Hepatocyte (in vitro differentiated cells): Measurements from ENCODE around the gene SORBS2. TPM values are rescaled to one million over a fixed set of nuclear protein-coding genes. Genes with fewer than 3 reads are reported as not detected.

ENCODE experiments used
- DNase-seq: peaks from one replicate; pipeline ENCODE4 v3.0.0-alpha.2; 2016; ENCODE audit warnings: low spot score
- H2AFZ ChIP-seq: fragments of 200-600 bp; sonication (generic); 2 replicates; pipeline ENCODE4 v1.6.0; 2016; ENCODE audit warnings: antibody characterized with exemption, mild to moderate bottlenecking
- H3K27ac ChIP-seq: fragments of 200-600 bp; sonication (generic); 2 replicates; pipeline ENCODE4 v1.5.1; 2016; ENCODE audit warnings: mild to moderate bottlenecking
- H3K27me3 ChIP-seq: fragments of 200-600 bp; sonication (generic); 2 replicates; pipeline ENCODE4 v1.6.1; 2016
- H3K36me3 ChIP-seq: fragments of 200-600 bp; sonication (generic); replicated peaks from 2 replicates; pipeline ENCODE4 v1.5.1; 2016; ENCODE audit warnings: low read depth; ENCODE audit not compliant: insufficient read depth
- H3K4me1 ChIP-seq: fragments of 200-600 bp; sonication (generic); 2 replicates; pipeline ENCODE4 v1.5.1; 2016; ENCODE audit warnings: mild to moderate bottlenecking, moderate library complexity; ENCODE audit not compliant: insufficient read depth
- H3K4me2 ChIP-seq: fragments of 200-600 bp; sonication (generic); 2 replicates; pipeline ENCODE4 v1.6.0; 2016
- H3K4me3 ChIP-seq: fragments of 200-600 bp; sonication (generic); 2 replicates; pipeline ENCODE4 v1.5.1; 2016; ENCODE audit warnings: mild to moderate bottlenecking
- H3K79me2 ChIP-seq: fragments of 200-600 bp; sonication (generic); 2 replicates; pipeline ENCODE4 v1.6.0; 2017; ENCODE audit warnings: mild to moderate bottlenecking
- H3K9me2 ChIP-seq: fragments of 200-600 bp; sonication (generic); replicated peaks from 2 replicates; pipeline ENCODE4 v1.6.0; 2017; ENCODE audit warnings: mild to moderate bottlenecking; ENCODE audit not compliant: insufficient read depth
- H3K9me3 ChIP-seq: fragments of 200-600 bp; sonication (generic); 2 replicates; pipeline ENCODE4 v1.5.1; 2016; ENCODE audit warnings: low read depth, mild to moderate bottlenecking
- H4K20me1 ChIP-seq: fragments of 200-600 bp; sonication (generic); 2 replicates; pipeline ENCODE4 v1.6.0; 2016; ENCODE audit warnings: mild to moderate bottlenecking; ENCODE audit not compliant: insufficient read depth, poor library complexity, severe bottlenecking
- CTCF ChIP-seq: fragments of 200-600 bp; sonication (generic); IDR thresholded peaks from 2 replicates; pipeline ENCODE4 v1.5.1; 2016; ENCODE audit warnings: antibody characterized with exemption, mild to moderate bottlenecking; ENCODE audit not compliant: poor library complexity
- EZH2 ChIP-seq: fragments of 200-600 bp; sonication (generic); IDR thresholded peaks from 2 replicates; pipeline ENCODE4 v1.6.1; 2016; ENCODE audit warnings: antibody characterized with exemption, mild to moderate bottlenecking, borderline replicate concordance
- EZH2phosphoT487 ChIP-seq: fragments of 200-600 bp; sonication (generic); IDR thresholded peaks from one replicate; pipeline ENCODE4 v1.6.1; 2018; ENCODE audit warnings: antibody characterized with exemption, mild to moderate bottlenecking, low read depth, moderate library complexity; ENCODE audit not compliant: unreplicated experiment, severe bottlenecking
- WGBS: methylation state at CpG from one replicate; pipeline ENCODE4 v1.1.6; 2016; ENCODE audit warnings: low lambda C conversion rate; ENCODE audit errors: missing lambda C conversion rate; 5-methylcytosine and 5-hydroxymethylcytosine counted together
- polyA plus RNA-seq: library from polyadenylated mRNA; unstranded; fragments of >200 nt; fragmentation: Nextera tagmentation; extraction: Ambion mirVana; gene quantifications from 2 replicates; pipeline ENCODE4 v1.2.1, GENCODE V29; 2016
- total RNA-seq: library from RNA; depleted of rRNA; stranded (reverse); fragments of >200 nt; gene quantifications from 2 replicates; pipeline ENCODE4 v1.2.3, GENCODE V29; 2014

The SORBS2 gene
- total and polyA plus RNA-seq, 2 experiments from 2014 or later = 43.4 to 52.1 TPM

- Histone ChIP-seq H3K4me2 (peak overlapping the region; percentile 5), H3K79me2 (peaks cover 16% of the 10 kb centered on the region), H3K9me3 (no peaks in the 10 kb centered on the region), H3K36me3 (no peaks in the 10 kb centered on the region), H4K20me1 (no peaks in the 10 kb centered on the region), H3K27me3 (no peaks in the 10 kb centered on the region), H3K9me2 (no peaks in the 10 kb centered on the region), H2AFZ (no peak overlapping the region), H3K27ac (no peak overlapping the region), H3K4me1 (peaks cover 9% of the 10 kb centered on the region), H3K4me3 (no peak overlapping the region)
- no peak for DNase-seq
- no peak for TF ChIP-seq EZH2
- no peak for TF ChIP-seq EZH2phosphoT487
- no peak for TF ChIP-seq CTCF
Measured at GRCh38 chr4:185755451-185755850, 56.5 kb downstream of the SORBS2 start.

GRCh38 chr4:185754961-185755360 is 57.0 kb downstream of the SORBS2 start:
- WGBS = 66% methylated on average over 3 of the region's 3 CpGs
- H3K27ac ChIP-seq = no peak overlapping the region

GRCh38 chr4:185752872-185753271 is 59.1 kb downstream of the SORBS2 start:
- Histone ChIP-seq H3K9me3 (no peaks in the 10 kb centered on the region), H3K9me2 (no peaks in the 10 kb centered on the region), H3K4me2 (no peak overlapping the region), H3K79me2 (peaks cover 17% of the 10 kb centered on the region), H3K36me3 (no peaks in the 10 kb centered on the region), H3K4me3 (no peak overlapping the region), H3K4me1 (peaks cover 9% of the 10 kb centered on the region), H3K27me3 (no peaks in the 10 kb centered on the region), H2AFZ (no peak overlapping the region), H4K20me1 (no peaks in the 10 kb centered on the region), H3K27ac (no peak overlapping the region)
- WGBS = 56% methylated on average over 5 of the region's 5 CpGs
- no peak for DNase-seq
- TF ChIP-seq EZH2phosphoT487 (no peak), EZH2 (no peak), CTCF (no peak)

More at GRCh38 chr4:185754961-185755360, 57.0 kb downstream of the SORBS2 start:
- Histone ChIP-seq H3K9me2 (no peaks in the 10 kb centered on the region), H3K79me2 (peaks cover 17% of the 10 kb centered on the region), H2AFZ (no peak overlapping the region), H4K20me1 (no peaks in the 10 kb centered on the region), H3K4me1 (peaks cover 9% of the 10 kb centered on the region), H3K4me3 (no peak overlapping the region), H3K9me3 (no peaks in the 10 kb centered on the region), H3K27me3 (no peaks in the 10 kb centered on the region), H3K36me3 (no peaks in the 10 kb centered on the region), H3K4me2 (peak overlapping the region; percentile 5)
- TF ChIP-seq EZH2 (no peak), CTCF (no peak)
- no peak for DNase-seq

GRCh38 chr4:185749858-185750257 is 62.1 kb downstream of the SORBS2 start:
- H4K20me1 ChIP-seq = no peaks in the 10 kb centered on the region
- WGBS = 89% methylated on average over 5 of the region's 5 CpGs
- H3K79me2 ChIP-seq = peaks cover 21% of the 10 kb centered on the region
- H3K4me2 ChIP-seq = no peak overlapping the region
- H3K27ac ChIP-seq = no peak overlapping the region
- H2AFZ ChIP-seq = no peak overlapping the region
- H3K27me3 ChIP-seq = no peaks in the 10 kb centered on the region
- no peak for DNase-seq
- no peaks in the 10 kb centered on the region for H3K4me1 ChIP-seq
- H3K9me2 ChIP-seq = no peaks in the 10 kb centered on the region
- no peak overlapping the region for H3K4me3 ChIP-seq
- TF ChIP-seq EZH2 (no peak), CTCF (no peak), EZH2phosphoT487 (no peak)
- no peaks in the 10 kb centered on the region for H3K9me3 ChIP-seq
- no peaks in the 10 kb centered on the region for H3K36me3 ChIP-seq
